Measurements from ENCODE around the gene MUC16. TPM values are rescaled to one million over a fixed set of nuclear protein-coding genes. Genes with fewer than 3 reads are reported as not detected.
A peak's percentile ranks its signal among the peaks of the same experiment; 100 is the strongest.

Gene MUC16
- total RNA-seq, 1 experiment from 2014 or later, result 0.15 TPM

- H3K27me3 ChIP-seq (ENCODE audit: low read length), result no peaks in the 10 kb centered on the region
- H4K20me1 ChIP-seq (ENCODE audit: low read length), result no peaks in the 10 kb centered on the region
- no peaks in the 10 kb centered on the region for H3K36me3 ChIP-seq (ENCODE audit: low read depth, low read length)
- no TSS peak for BruUV-seq (replicated peaks)
- H3K9ac ChIP-seq (ENCODE audit: low read length), result no peak overlapping the region
- intact Hi-C loops (cut with micrococcal nuclease), result no loop called here
- H3K79me2 ChIP-seq (ENCODE audit: low read length), result no peaks in the 10 kb centered on the region
- no peak for DNase-seq
- no peak overlapping the region for H3K27ac ChIP-seq (ENCODE audit: low read length)
- peaks cover 12% of the 10 kb centered on the region for H3K4me1 ChIP-seq (ENCODE audit: insufficient read depth, low read length)
- H3K4me2 ChIP-seq (ENCODE audit: low read length), result no peak overlapping the region
- no peak overlapping the region for H3K4me3 ChIP-seq (ENCODE audit: low read length)
- H3F3A ChIP-seq (ENCODE audit: low read length, unreplicated experiment), result no peaks in the 10 kb centered on the region
- H3K9me3 ChIP-seq (ENCODE audit: low read length), result no peaks in the 10 kb centered on the region
- TF ChIP-seq, protein P1, sequence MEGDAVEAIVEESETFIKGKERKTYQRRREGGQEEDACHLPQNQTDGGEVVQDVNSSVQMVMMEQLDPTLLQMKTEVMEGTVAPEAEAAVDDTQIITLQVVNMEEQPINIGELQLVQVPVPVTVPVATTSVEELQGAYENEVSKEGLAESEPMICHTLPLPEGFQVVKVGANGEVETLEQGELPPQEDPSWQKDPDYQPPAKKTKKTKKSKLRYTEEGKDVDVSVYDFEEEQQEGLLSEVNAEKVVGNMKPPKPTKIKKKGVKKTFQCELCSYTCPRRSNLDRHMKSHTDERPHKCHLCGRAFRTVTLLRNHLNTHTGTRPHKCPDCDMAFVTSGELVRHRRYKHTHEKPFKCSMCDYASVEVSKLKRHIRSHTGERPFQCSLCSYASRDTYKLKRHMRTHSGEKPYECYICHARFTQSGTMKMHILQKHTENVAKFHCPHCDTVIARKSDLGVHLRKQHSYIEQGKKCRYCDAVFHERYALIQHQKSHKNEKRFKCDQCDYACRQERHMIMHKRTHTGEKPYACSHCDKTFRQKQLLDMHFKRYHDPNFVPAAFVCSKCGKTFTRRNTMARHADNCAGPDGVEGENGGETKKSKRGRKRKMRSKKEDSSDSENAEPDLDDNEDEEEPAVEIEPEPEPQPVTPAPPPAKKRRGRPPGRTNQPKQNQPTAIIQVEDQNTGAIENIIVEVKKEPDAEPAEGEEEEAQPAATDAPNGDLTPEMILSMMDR (conservative IDR thresholded peaks at IDR 0.05; ENCODE audit: low read depth, low read length), result no peak
- TF ChIP-seq EZH2 (IDR thresholded peaks at IDR 0.05; ENCODE audit: low read length, unreplicated experiment), result no peak
- TF ChIP-seq EZH2phosphoT487 (IDR thresholded peaks at IDR 0.05; ENCODE audit: borderline replicate concordance, low read length), result no peak
- POLR2A ChIA-PET (ENCODE audit: unreplicated experiment), result no interaction called here
- H2AFZ ChIP-seq (ENCODE audit: low read length), result no peak overlapping the region
- ATAC-seq, result no peak
- CTCF ChIA-PET, result interaction anchor here (0.6 kb wide), 1 partner anchor 20 kb away, joined by 3 read pairs; no protein-coding TSS in a partner anchor
- no peaks in the 10 kb centered on the region for H3K9me2 ChIP-seq (replicated peaks; ENCODE audit: low read length)
Observed at GRCh38 chr19:9046694-9047093, 36.5 kb upstream of the MUC16 start.

GRCh38 chr19:9044449-9044848, 34.2 kb upstream of the MUC16 start:
- Histone ChIP-seq H3K9me3 (ENCODE audit: low read length) (no peaks in the 10 kb centered on the region), H3F3A (ENCODE audit: low read length, unreplicated experiment) (no peaks in the 10 kb centered on the region), H3K9ac (ENCODE audit: low read length) (no peak overlapping the region), H3K9me2 (replicated peaks; ENCODE audit: low read length) (no peaks in the 10 kb centered on the region), H3K36me3 (ENCODE audit: low read depth, low read length) (no peaks in the 10 kb centered on the region), H3K27me3 (ENCODE audit: low read length) (no peaks in the 10 kb centered on the region), H4K20me1 (ENCODE audit: low read length) (no peaks in the 10 kb centered on the region), H3K4me1 (ENCODE audit: insufficient read depth, low read length) (peaks cover 17% of the 10 kb centered on the region), H3K4me2 (ENCODE audit: low read length) (no peak overlapping the region), H3K27ac (ENCODE audit: low read length) (no peak overlapping the region), H3K79me2 (ENCODE audit: low read length) (no peaks in the 10 kb centered on the region), H2AFZ (ENCODE audit: low read length) (no peak overlapping the region), H3K4me3 (ENCODE audit: low read length) (no peak overlapping the region)
- TF ChIP-seq EZH2phosphoT487 (IDR thresholded peaks at IDR 0.05; ENCODE audit: borderline replicate concordance, low read length), result no peak
- TF ChIP-seq EZH2 (IDR thresholded peaks at IDR 0.05; ENCODE audit: low read length, unreplicated experiment), result no peak
- TF ChIP-seq, protein P1 (conservative IDR thresholded peaks at IDR 0.05; ENCODE audit: low read depth, low read length), result no peak
- POLR2A ChIA-PET (ENCODE audit: unreplicated experiment), result no interaction called here
- CTCF ChIA-PET, result no interaction called here
- no peak for ATAC-seq
- intact Hi-C loops (cut with micrococcal nuclease), result no loop called here
- no peak for DNase-seq
- no TSS peak for BruUV-seq (replicated peaks)

GRCh38 chr19:9043524-9043923, 33.3 kb upstream of the MUC16 start:
- ChIA-PET CTCF (no interaction called here), POLR2A (ENCODE audit: unreplicated experiment) (no interaction called here)
- no peaks in the 10 kb centered on the region for H3K79me2 ChIP-seq (ENCODE audit: low read length)
- TF ChIP-seq EZH2 (IDR thresholded peaks at IDR 0.05; ENCODE audit: low read length, unreplicated experiment) (no peak), EZH2phosphoT487 (IDR thresholded peaks at IDR 0.05; ENCODE audit: borderline replicate concordance, low read length) (no peak)
- TF ChIP-seq, protein P1 (conservative IDR thresholded peaks at IDR 0.05; ENCODE audit: low read depth, low read length), result no peak
- no peak overlapping the region for H3K27ac ChIP-seq (ENCODE audit: low read length)
- H3K9ac ChIP-seq (ENCODE audit: low read length), result no peak overlapping the region
- H3K27me3 ChIP-seq (ENCODE audit: low read length), result no peaks in the 10 kb centered on the region
- H3K4me3 ChIP-seq (ENCODE audit: low read length), result no peak overlapping the region
- no peaks in the 10 kb centered on the region for H3F3A ChIP-seq (ENCODE audit: low read length, unreplicated experiment)
- no TSS peak for BruUV-seq (replicated peaks)
- no peaks in the 10 kb centered on the region for H4K20me1 ChIP-seq (ENCODE audit: low read length)
- intact Hi-C loops (cut with micrococcal nuclease), result no loop called here
- H3K9me3 ChIP-seq (ENCODE audit: low read length), result no peaks in the 10 kb centered on the region
- no peak overlapping the region for H2AFZ ChIP-seq (ENCODE audit: low read length)
- no peaks in the 10 kb centered on the region for H3K9me2 ChIP-seq (replicated peaks; ENCODE audit: low read length)
- DNase-seq, result peak; percentile 72
- no peak for ATAC-seq
- no peak overlapping the region for H3K4me2 ChIP-seq (ENCODE audit: low read length)
- H3K4me1 ChIP-seq (ENCODE audit: insufficient read depth, low read length), result peaks cover 17% of the 10 kb centered on the region
- H3K36me3 ChIP-seq (ENCODE audit: low read depth, low read length), result no peaks in the 10 kb centered on the region
